NCI-H446 (cell line): ENCODE results near the gene SLC25A39.
A peak's percentile ranks its signal among the peaks of the same experiment; 100 is the strongest.
"Not testable (repeated sequence)": the region's sequence is repeated elsewhere in the genome, so short reads cannot be mapped to it uniquely, and the experiment has no call there.

ENCODE experiments used
- DNase-seq, 2 experiments: peaks; one replicate each; lab custom pipeline; 2025; lab: John Stamatoyannopoulos, UW

SLC25A39 gene

DNA sequence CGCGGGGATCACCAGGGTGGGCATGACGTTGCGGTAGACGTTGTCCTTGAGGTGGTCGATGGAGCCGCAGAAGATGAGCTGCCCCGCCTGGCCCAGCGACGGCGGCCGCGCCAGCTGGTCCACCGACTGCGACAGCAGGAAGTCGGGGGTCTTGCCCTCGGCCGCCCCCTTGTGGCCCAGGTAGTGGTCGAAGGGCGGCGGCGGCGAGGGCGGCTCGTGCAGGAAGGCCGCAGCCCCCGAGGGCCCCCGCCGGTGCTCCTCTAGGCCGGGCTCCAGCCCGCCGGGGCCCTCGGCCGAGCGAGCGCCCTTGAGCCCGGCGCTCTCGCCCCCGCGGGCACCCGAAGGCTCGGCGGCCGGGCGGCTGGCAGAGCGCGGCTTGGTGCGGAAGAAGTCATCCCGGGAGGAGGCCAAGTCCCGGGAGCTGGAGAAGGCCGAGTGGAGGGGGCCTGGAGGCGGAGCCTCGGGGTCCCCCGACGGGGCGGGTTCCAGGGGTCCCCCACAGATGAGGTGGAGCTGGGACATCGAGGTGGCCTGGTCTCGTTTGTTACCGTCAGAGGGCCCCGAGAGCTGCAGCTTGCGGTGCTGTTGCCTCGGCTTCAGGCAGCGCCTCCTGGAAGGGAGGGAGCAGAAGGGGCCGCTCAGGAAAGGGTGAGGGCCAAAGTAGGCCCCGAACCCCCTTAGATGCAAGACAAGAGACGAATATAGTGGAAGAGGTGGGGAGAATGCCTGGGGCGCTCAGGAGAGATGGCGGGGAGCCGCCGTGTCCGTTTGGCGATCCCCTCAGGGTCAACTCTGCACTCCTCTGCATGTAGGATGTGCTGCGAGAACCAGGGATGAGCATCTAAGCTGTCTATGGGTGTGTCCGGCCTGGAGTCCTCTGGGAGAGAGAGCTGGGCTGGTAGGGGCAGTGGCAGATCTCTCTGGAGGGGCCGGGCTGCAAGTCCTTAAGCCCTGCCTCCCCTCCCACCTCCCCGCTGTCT is 30.2 kb upstream of the SLC25A39 start:
- DNase-seq = no peak

DNA sequence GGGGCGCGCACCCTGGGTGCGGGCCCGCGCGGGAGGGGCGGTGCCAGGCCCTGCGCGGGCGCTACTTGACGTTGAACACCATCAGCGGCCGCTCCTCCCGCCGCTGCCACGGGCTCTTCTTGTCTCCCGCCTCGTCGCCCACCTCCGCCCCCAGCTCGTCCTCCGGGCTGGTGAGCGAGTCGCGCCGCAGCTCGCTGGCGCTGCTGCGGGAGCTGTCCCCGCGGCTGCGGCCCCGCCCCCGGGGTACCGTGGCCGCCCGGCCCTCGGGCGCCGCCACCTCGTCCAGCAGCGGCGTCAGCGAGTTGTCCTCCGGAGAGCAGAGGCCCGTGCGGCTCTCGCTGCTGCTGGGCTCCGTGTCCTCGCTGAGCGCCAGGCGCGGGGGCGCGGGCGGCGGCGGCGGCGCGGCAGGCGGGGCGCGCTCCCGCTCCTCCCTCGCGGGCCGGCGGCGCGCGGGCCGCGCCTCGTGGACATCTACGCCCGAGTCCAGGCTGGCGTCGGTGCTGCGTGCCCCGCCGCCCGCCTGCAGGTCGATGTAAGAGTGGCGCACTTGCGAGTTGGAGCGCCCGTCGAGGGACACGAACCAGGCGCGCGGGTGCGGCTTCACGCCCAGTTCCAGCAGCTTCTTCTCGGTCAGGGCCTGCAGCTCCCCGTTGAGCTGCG is 29.2 kb upstream of the SLC25A39 start:
- no peak for DNase-seq

DNA sequence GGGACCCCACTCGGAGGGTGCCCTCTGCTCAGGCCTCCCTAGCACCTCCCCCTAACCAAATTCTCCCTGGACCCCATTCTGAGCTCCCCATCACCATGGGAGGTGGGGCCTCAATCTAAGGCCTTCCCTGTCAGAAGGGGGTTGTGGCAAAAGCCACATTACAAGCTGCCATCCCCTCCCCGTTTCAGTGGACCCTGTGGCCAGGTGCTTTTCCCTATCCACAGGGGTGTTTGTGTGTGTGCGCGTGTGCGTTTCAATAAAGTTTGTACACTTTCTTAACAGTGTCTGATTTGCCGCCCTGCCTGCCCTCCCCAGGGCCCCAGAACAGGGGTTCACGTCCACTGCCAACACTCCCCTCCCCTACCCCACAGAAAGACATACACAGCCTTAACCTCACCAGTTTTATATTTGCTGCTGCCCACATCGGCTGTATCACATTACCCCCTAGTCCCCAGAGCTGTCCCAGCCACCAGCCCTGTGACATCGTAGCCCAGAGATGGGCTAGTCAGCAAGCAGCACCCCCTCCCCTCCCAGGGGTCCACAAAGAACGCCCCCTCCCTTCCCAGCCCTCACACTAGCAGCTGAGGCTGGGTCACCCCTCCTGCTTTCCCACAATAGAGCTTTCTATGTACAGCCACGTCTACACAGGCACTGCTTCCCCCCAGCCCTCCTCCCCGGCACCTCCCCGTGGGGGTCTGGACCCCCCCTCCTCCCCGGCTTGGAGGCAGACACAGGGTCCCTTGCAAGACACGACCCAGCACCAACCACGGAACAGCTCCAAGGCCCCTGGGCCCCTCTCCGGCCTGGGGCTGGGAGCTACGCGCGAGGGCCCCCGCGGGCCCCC is 28.4 kb upstream of the SLC25A39 start:
- no peak for DNase-seq

DNA sequence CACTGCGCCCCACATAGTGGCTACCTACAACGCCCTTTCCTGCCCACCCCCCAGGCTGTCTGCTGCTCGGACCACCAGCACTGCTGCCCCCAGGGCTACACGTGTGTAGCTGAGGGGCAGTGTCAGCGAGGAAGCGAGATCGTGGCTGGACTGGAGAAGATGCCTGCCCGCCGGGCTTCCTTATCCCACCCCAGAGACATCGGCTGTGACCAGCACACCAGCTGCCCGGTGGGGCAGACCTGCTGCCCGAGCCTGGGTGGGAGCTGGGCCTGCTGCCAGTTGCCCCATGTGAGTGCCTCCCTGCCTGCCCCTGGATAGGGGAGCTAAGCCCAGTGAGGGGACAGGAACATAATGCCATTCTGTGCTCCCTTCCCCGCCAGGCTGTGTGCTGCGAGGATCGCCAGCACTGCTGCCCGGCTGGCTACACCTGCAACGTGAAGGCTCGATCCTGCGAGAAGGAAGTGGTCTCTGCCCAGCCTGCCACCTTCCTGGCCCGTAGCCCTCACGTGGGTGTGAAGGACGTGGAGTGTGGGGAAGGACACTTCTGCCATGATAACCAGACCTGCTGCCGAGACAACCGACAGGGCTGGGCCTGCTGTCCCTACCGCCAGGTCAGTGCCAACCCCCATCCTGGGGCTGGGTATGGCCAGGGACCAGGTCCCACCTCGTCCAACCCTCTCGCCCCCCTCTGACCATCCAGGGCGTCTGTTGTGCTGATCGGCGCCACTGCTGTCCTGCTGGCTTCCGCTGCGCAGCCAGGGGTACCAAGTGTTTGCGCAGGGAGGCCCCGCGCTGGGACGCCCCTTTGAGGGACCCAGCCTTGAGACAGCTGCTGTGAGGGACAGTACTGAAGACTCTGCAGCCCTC is 27.6 kb upstream of the SLC25A39 start:
- DNase-seq = no peak

DNA sequence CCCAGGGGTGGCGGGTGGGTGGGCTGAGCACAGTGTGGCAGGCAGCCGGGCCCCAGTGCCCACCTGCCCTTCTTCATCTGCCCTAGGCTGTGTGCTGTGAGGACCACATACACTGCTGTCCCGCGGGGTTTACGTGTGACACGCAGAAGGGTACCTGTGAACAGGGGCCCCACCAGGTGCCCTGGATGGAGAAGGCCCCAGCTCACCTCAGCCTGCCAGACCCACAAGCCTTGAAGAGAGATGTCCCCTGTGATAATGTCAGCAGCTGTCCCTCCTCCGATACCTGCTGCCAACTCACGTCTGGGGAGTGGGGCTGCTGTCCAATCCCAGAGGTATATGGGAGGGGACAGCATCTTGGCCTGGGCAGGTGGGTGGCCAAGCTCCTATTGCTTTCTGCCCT is 26.8 kb upstream of the SLC25A39 start:
- DNase-seq = no peak

DNA sequence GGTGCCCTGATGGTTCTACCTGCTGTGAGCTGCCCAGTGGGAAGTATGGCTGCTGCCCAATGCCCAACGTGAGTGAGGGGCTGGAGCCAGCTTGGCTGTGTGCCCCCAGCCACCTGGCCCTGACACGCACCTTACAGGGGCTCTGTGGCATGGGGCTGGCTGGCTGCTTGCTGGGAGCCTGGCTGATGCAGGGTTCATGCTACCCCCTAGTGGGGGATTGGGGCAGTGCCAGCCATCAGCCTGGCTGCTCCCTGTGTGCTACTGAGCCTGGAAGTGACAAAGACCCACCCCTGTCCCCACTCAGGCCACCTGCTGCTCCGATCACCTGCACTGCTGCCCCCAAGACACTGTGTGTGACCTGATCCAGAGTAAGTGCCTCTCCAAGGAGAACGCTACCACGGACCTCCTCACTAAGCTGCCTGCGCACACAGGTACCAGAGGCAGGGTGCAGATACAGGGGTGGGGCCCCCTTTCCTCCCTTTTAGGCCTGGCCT is 26.2 kb upstream of the SLC25A39 start:
- peak in 1 of 2 experiments; percentile 72 for DNase-seq

DNA sequence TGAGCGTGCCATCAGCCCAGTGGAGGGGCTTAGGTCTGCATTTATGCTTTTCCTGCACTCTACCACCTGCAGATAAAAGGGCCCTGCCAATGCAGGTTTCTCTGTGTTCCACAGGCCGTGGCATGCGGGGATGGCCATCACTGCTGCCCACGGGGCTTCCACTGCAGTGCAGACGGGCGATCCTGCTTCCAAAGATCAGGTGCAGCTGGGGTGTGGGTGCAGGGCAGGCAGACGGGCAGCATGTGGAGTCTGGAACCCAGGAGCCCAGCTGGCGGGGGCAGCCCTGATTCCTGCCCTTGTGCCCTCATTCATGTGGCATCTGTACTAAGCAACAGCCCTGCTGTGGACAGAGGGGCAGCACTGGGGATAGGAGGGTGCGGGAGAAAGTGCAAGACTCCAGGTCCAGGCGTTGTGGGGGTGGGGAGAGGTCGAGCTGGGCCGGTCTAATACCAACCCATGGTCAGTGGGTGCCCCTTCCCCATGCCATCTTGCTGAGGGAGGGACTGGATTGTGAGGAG is 25.0 kb upstream of the SLC25A39 start:
- DNase-seq = no peak

DNA sequence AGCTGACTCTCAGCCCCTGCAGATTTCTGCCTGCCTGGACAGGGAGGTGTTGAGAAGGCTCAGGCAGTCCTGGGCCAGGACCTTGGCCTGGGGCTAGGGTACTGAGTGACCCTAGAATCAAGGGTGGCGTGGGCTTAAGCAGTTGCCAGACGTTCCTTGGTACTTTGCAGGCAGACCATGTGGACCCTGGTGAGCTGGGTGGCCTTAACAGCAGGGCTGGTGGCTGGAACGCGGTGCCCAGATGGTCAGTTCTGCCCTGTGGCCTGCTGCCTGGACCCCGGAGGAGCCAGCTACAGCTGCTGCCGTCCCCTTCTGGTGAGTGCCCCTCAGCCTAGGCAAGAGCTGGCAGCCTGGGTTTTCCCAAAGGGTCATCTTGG is 24.4 kb upstream of the SLC25A39 start:
- DNase-seq = no peak

DNA sequence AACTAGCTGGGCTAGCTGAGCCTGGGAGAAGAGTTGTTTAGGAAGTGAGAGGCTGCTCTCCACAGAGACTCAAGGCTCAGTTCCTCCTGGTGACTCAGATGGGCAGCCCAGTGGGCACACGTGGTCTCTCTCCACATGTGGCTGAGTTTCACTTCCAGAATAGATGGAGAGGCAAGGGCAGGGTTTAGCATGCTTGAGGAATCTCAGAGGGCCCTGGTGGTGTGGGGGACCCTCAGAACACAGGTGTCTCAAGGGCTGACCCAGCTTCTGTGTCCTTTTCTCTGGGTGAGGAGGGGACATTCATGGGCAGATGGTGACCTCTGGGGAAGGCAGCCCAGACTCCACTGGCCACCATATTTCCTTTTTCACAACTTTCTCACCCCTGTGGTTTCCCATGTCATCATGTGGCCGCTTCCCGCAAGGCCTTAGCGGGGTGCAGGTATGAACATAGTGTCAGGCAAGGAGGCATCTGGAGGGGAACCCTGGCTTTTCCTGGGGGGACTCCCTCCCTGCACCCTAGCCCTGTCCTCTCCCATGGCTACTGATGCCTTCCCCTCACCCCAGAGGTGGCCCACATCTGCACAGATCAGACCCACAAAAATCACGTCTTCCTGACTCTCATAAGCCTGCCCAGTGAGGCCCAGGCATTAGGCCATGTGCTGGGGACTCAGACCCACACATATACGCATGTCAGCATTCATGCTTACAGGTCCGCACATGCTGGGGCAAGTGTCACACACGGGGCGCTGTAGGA is 23.8 kb upstream of the SLC25A39 start:
- no peak for DNase-seq

DNA sequence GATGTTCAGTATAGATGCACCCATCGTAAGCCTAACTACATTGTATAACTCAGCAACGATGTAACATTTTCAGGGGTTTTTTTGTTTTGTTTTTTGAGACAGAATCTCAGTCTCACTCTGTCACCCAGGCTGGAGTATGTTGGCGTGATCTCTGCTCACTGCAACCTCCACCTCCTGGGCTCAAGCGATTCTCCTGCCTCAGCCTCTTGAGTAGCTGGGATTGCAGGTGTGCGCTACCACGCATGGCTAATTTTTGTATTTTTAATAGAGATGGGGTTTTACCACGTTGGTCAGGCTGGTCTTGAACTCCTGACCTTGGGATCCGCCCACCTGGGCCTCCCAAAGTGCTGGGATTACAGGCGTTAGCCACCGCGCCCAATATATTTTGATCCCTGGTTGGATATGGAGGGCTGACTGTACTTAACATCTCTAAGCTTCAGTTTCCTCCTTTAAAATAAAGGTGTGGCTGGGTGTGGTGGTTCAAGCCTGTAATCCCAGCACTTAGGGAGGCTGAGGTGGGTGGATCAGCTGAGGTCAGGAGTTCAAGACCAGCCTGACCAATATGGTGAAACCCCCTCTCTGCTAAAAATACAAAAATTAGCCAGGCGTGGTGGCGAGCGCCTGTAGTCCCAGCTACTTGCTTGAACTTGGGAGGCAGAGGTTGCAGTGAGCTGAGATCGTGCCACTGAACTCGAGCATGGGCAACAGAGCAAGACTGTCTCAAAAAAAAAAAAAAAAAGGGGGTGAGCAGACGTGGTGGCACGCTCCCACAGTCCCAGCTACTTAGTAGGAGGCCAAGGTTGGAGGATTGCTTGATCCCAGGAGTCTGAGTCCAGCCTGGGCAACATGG is 22.8 kb upstream of the SLC25A39 start:
- DNase-seq = not testable (repeated sequence)

DNA sequence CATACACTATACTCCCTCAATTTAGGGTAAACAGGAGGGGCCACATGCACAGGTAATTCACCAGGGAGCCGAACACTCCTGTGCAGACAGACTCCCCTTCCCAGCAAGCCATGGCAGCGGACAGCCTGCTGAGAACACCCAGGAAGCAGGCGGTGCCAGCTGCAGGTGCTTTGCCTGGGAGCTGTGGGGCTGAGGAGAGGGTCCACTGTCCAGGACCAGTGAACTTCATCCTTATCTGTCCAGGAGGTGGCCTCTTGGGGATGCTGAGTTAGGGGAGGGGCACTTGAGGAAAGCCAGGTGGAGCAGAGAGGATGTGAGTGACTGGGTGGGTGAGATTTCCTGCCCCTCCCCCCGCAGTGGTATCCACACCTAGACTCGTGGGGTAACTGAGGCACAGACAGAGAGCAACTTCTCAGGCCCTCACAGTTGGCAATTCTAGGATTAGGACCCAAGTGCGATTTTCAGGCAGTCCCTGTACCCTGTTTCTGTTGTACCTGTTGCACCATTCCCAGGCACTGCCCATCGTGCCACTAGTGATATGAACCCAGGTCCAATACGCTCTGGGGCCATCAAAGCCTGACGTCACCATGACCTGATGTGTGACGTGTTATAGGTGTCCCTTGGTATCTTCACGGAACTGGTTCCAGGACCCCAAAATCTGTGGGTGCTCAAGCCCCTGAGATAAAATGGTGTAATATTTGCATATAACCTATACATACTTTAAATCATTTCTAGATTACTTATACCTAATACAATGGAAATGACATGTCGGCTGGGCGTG is 21.6 kb upstream of the SLC25A39 start:
- no peak for DNase-seq

DNA sequence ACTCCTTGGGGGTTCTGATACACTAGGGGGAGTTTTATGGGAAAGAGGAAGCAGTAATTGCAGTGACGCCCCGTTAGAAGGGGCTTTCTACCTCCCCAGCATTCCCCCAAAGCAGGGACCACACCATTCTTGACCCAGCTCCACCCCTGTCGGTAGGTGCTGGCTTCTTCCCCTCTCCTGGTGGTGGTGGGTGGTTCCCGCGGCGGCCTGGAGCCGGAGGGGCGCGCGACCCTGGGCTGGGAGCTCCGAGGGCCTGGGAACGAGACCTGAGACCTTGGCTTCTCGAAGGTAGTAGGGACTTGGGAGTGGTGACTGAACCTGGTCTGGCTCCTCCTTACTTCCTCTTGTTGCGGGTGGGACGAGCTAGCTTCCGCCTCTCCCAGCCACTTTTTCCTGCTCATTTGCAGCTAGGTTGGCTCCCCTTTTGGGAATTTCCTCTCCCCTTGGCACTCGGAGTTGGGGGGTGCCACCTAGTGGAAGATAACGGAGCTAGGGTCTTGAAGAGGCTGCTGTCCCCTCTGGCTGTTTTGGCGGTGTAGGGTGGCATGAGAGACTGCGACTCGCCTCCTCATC is 20.9 kb upstream of the SLC25A39 start:
- DNase-seq = peak in 1 of 2 experiments; percentile 43

DNA sequence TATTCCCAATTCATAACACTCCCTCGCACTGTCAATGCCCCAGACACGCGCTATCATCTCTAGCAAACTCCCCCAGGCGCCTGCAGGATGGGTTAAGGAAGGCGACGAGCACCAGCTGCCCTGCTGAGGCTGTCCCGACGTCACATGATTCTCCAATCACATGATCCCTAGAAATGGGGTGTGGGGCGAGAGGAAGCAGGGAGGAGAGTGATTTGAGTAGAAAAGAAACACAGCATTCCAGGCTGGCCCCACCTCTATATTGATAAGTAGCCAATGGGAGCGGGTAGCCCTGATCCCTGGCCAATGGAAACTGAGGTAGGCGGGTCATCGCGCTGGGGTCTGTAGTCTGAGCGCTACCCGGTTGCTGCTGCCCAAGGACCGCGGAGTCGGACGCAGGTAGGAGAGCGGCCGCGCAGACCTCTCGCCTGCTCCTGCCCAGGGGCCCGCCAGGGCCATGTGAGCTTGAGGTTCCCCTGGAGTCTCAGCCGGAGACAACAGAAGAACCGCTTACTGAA is 20.4 kb upstream of the SLC25A39 start, which contains the start of gene GRN:
GRN (plus strand) TSS at position 364 of the 515 bp plus-strand sequence. CDS start 3,863 bp downstream, outside the sequence.
- DNase-seq = peak; percentile 95 to 96

DNA sequence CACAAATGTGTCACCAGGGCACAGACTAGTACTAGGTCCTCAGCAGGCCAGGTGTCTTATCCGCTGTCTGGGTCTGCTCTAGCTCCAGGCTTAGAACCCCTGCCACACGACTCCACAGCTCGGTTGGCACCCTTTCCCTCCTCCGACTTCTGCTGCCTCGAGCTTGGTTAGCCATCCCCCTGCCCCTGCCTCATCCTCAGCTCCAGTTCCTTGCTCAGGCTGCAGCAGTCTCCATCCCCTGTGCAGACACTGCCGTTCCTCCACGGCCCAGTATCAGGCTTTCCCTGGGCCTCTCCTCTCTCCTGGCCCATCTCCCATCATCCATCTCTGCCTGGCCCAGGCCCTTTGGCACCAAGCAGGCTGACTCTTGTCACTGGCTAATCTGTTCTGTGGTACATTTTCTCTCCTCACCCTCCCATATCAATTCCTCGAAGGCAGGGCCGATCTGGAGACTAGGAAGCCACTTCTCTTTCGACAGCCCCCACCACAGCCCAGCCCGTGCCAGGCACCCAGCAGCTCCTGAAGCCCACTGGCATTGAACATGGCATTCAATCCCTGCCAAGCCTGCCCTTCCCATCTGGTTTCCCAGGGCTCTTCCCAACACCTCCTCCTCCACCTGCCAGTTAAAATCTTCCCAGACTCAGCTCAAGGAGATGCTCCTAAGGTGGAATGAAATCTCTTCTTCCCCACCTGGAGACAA is 19.0 kb upstream of the SLC25A39 start:
- no peak for DNase-seq

DNA sequence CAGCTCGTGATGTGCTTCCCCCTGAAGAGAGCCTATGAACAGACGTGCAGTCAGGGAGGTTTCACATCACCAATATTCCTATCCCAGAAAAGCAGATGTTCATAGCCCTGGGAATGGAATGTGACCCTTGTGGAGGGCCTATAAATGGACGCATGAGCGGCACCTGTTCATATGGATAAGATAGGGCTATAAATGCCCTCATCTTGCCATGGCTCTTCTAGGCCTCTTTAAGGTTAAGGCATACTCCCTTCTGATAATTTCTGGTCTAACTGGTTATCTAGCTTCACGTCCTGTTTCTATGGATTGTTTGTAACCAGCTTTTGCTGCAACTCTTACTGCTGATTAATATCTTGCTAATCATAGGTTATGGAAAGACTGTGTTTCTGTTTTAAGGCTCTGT is 15.9 kb upstream of the SLC25A39 start:
- not testable (repeated sequence) for DNase-seq

DNA sequence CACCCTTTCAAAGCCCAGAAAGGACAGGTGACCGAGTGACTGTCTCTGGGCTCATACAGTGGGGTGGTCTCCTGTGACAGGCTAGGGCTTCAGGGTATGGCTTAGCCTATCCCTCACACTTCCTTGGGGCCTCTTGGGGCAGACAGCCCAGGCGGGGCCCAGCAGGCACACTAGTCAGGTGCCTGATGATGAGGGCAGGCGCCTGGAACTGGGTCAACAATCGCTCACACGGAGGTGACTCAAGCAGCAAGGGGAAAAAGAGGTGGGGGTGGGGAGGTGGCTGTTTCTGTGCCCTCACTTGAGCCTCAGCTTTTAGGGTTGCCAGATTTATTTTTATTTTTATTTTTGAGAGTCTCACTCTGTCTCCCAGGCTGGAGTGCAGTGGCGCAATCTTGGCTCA is 14.1 kb upstream of the SLC25A39 start:
- DNase-seq = no peak

DNA sequence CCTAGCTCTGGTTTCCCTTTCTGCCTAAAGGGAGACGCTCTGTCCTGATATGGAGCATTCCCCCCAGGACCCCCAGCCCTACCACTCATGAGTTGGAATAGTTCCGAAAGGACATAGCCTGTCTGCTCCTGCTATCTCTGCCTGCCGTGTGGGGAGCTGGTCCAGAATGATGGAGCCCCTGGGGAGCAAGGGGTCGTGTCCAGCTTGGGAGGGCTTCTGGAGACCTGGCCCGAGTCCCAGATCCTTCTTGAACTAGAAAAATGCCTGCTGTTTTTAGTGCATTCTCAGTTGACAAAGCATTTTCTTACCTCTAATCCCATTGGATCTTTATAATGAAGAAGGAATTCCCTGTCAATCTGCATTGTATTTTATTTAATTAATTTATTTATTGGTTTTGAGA is 11.3 kb upstream of the SLC25A39 start:
- no peak for DNase-seq
